ENCODE results near the gene TSC22D3. TPM values are rescaled to one million over a fixed set of nuclear protein-coding genes. Genes with fewer than 3 reads are reported as not detected.

TSC22D3 gene
- total RNA-seq, 2 donors from 2014 or later, result 9.9 to 10.5 TPM

DNA sequence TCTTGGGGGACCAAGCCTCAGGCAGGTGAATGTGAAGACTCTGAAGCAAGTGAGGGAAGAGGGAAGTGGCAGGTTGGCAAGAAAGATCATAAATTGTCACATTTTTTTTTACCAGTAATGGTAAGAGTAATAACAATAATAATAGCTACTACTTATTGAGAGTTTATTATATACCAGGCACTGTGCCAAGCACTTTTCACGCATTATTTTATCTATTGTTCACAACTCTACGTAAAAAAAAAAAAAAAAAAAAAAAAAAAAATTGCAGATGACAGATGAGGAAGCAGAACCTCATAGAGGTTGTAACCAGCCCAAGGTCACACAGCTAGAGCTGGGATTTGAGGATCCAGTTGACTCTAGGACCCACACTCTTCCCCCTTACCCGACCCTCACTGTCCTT lies 40.9 kb downstream of the TSC22D3 start:
- H3K4me3 ChIP-seq (ENCODE audit: low read length), result no peak overlapping the region
- no peaks in the 10 kb centered on the region for H3K4me1 ChIP-seq (ENCODE audit: control insufficient read depth, insufficient read depth, low read length)
- peaks cover 9% of the 10 kb centered on the region for H3K9me3 Mint-ChIP-seq
- no peak overlapping the region for H3K9ac ChIP-seq (ENCODE audit: extremely low read depth, low read length, poor library complexity, severe bottlenecking)
- TF ChIP-seq, protein P1, sequence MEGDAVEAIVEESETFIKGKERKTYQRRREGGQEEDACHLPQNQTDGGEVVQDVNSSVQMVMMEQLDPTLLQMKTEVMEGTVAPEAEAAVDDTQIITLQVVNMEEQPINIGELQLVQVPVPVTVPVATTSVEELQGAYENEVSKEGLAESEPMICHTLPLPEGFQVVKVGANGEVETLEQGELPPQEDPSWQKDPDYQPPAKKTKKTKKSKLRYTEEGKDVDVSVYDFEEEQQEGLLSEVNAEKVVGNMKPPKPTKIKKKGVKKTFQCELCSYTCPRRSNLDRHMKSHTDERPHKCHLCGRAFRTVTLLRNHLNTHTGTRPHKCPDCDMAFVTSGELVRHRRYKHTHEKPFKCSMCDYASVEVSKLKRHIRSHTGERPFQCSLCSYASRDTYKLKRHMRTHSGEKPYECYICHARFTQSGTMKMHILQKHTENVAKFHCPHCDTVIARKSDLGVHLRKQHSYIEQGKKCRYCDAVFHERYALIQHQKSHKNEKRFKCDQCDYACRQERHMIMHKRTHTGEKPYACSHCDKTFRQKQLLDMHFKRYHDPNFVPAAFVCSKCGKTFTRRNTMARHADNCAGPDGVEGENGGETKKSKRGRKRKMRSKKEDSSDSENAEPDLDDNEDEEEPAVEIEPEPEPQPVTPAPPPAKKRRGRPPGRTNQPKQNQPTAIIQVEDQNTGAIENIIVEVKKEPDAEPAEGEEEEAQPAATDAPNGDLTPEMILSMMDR (conservative IDR thresholded peaks at IDR 0.05), result no peak
- no peak overlapping the region for H3K27ac Mint-ChIP-seq
- no peak overlapping the region for H3K27ac ChIP-seq (ENCODE audit: low read depth, low read length)
- no peaks in the 10 kb centered on the region for H3K9me3 ChIP-seq (ENCODE audit: control insufficient read depth, low read length)
- H3K27me3 ChIP-seq (ENCODE audit: control insufficient read depth, insufficient read depth, low read length, poor library complexity, severe bottlenecking), result peaks cover 28% of the 10 kb centered on the region
- 100% methylated on average over 1 of the region's 3 CpGs; no CpG with 5 or more reads in 1 of the 2 experiments for WGBS, 2 experiments (ENCODE audit: insufficient coverage in 1 of 2, insufficient read length in 1 of 2)
- no peak overlapping the region for H3K4me3 Mint-ChIP-seq
- H3K36me3 ChIP-seq (ENCODE audit: control insufficient read depth, insufficient read depth, low read length), result no peaks in the 10 kb centered on the region
- no peaks in the 10 kb centered on the region for H3K36me3 Mint-ChIP-seq (ENCODE audit: low read depth)
- no peak for DNase-seq
- H3K27me3 Mint-ChIP-seq (ENCODE audit: insufficient read depth), result peaks cover 70% of the 10 kb centered on the region
- H3K4me1 Mint-ChIP-seq, result peaks cover 35% of the 10 kb centered on the region

- Mint-ChIP-seq H3K36me3 (ENCODE audit: low read depth) (no peaks in the 10 kb centered on the region), H3K27ac (no peak overlapping the region), H3K4me3 (no peak overlapping the region), H3K9me3 (peaks cover 7% of the 10 kb centered on the region), H3K4me1 (peaks cover 42% of the 10 kb centered on the region), H3K27me3 (ENCODE audit: insufficient read depth) (peaks cover 63% of the 10 kb centered on the region)
- H3K9me3 ChIP-seq (ENCODE audit: control insufficient read depth, low read length), result no peaks in the 10 kb centered on the region
- 89 to 100% methylated on average over 1 to 4 of the region's 4 CpGs for WGBS, 2 experiments (ENCODE audit: insufficient coverage in 1 of 2, insufficient read length in 1 of 2)
- H3K9ac ChIP-seq (ENCODE audit: extremely low read depth, low read length, poor library complexity, severe bottlenecking), result no peak overlapping the region
- peaks cover 19% of the 10 kb centered on the region for H3K27me3 ChIP-seq (ENCODE audit: control insufficient read depth, insufficient read depth, low read length, poor library complexity, severe bottlenecking)
- DNase-seq, result peak; percentile 45
- TF ChIP-seq, protein P1 (conservative IDR thresholded peaks at IDR 0.05), result no peak
- H3K4me3 ChIP-seq (ENCODE audit: low read length), result no peak overlapping the region
- H3K4me1 ChIP-seq (ENCODE audit: control insufficient read depth, insufficient read depth, low read length), result no peaks in the 10 kb centered on the region
- H3K27ac ChIP-seq (ENCODE audit: low read depth, low read length), result no peak overlapping the region
- no peaks in the 10 kb centered on the region for H3K36me3 ChIP-seq (ENCODE audit: control insufficient read depth, insufficient read depth, low read length)
Measured at GRCh38 chrX:107733686-107734085, 41.9 kb downstream of the TSC22D3 start.

DNA sequence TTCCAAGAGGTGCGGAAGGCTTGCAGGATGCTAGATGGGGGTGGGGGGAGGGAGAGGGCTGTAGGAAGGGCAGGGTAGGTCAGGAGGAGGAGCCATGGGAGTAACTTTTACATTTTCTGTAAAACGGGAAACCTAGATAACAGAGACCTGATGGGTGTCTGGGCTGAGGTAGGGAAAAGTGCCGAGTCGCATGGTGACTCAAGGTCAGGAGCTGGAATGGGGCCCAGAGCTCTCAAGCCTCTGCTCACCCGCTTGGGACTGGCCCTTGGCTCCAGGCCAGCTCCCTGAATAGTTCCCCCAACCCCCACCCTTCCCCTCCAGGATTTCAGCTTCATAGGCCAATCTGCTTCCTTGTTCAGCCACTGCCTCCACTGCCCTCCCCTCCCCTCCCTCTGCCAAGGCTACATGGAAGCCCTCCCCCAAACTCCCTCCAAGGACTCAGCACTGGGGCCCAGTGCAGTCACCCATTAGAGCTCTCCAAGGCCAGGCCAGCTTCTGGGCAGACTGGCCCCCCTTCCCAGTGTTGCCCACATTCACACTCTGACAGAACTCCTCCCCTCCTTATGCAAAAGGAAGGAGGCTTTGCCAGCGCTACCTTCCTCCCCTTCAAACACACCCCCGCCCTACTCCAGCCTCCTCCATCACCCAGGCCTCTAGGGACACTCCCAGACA lies 43.6 kb downstream of the TSC22D3 start:
- no peak overlapping the region for H3K4me3 Mint-ChIP-seq
- Histone ChIP-seq H3K9ac (ENCODE audit: extremely low read depth, low read length, poor library complexity, severe bottlenecking) (no peak overlapping the region), H3K36me3 (ENCODE audit: control insufficient read depth, insufficient read depth, low read length) (no peaks in the 10 kb centered on the region), H3K27ac (ENCODE audit: low read depth, low read length) (no peak overlapping the region), H3K4me3 (ENCODE audit: low read length) (no peak overlapping the region), H3K27me3 (ENCODE audit: control insufficient read depth, insufficient read depth, low read length, poor library complexity, severe bottlenecking) (peaks cover 6% of the 10 kb centered on the region), H3K4me1 (ENCODE audit: control insufficient read depth, insufficient read depth, low read length) (no peaks in the 10 kb centered on the region), H3K9me3 (ENCODE audit: control insufficient read depth, low read length) (no peaks in the 10 kb centered on the region)
- peaks cover 52% of the 10 kb centered on the region for H3K27me3 Mint-ChIP-seq (ENCODE audit: insufficient read depth)
- DNase-seq, result peak; percentile 92
- H3K36me3 Mint-ChIP-seq (ENCODE audit: low read depth), result no peaks in the 10 kb centered on the region
- WGBS, 2 experiments (ENCODE audit: insufficient coverage in 1 of 2, insufficient read length in 1 of 2), result 40% methylated on average over 7 of the region's 7 CpGs; no CpG with 5 or more reads in 1 of the 2 experiments
- H3K27ac Mint-ChIP-seq, result no peak overlapping the region
- TF ChIP-seq, protein P1 (conservative IDR thresholded peaks at IDR 0.05), result no peak
- H3K4me1 Mint-ChIP-seq, result peaks cover 41% of the 10 kb centered on the region
- H3K9me3 Mint-ChIP-seq, result peaks cover 7% of the 10 kb centered on the region

Measured in endodermal cell (in vitro differentiated cells).